ENCODE measurements around the gene CFAP97D2.
"Not testable (repeated sequence)": the region's sequence is repeated elsewhere in the genome, so short reads cannot be mapped to it uniquely, and the experiment has no call there.

The CFAP97D2 gene

GRCh38 chr13:114158869-114159666 lies 20.0 kb upstream of the CFAP97D2 start:
- not testable (repeated sequence) for DNase-seq (ENCODE audit: low spot score)

GRCh38 chr13:114161028-114161556 lies 18.0 kb upstream of the CFAP97D2 start:
- DNase-seq (ENCODE audit: low spot score): no peak

GRCh38 chr13:114161644-114162532 lies 17.2 kb upstream of the CFAP97D2 start:
- no peak for DNase-seq (ENCODE audit: low spot score)

GRCh38 chr13:114162533-114162922 lies 16.5 kb upstream of the CFAP97D2 start:
- no peak for DNase-seq (ENCODE audit: low spot score)

GRCh38 chr13:114164053-114164452 lies 15.0 kb upstream of the CFAP97D2 start:
- no peak for DNase-seq (ENCODE audit: low spot score)

GRCh38 chr13:114164681-114165429 lies 14.2 kb upstream of the CFAP97D2 start:
- no peak for DNase-seq (ENCODE audit: low spot score)

DNA sequence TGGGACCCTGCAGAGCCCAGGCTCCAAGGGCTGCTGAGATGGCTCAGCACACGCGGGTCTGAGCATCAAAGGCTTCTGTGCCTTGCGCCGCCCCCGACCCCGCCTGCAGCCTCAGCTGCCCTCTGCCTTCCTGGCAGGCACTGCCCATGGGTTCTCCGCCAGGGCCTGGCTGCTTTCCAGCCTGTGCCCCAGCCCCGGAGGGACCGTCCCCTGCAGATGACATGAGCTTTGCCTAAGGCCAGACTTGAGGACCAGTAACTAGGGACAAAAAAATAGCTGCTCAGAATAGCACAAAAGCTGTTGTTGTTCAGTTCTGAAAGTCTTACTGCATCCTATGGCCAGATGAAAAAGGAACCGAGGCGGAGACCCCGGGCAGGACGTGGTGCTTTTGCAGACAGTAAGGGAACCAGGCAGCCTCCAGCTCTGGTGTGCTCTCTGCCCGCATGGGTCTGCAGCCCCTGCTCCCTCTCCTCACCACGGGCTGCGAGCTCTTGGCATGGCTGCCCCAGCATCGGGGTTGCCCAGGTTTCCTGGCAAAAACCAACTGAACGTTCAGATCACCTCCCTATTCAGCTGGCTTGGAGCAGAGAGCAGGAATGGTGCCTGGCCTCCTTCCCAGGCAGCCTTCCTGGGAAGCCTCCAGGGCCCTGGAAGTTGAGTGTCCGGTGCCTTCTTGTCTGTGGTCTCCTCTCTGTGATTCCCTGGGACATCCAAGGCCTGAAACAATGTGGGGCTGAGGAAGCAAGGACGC lies 12.5 kb upstream of the CFAP97D2 start:
- DNase-seq (ENCODE audit: low spot score): no peak

DNA sequence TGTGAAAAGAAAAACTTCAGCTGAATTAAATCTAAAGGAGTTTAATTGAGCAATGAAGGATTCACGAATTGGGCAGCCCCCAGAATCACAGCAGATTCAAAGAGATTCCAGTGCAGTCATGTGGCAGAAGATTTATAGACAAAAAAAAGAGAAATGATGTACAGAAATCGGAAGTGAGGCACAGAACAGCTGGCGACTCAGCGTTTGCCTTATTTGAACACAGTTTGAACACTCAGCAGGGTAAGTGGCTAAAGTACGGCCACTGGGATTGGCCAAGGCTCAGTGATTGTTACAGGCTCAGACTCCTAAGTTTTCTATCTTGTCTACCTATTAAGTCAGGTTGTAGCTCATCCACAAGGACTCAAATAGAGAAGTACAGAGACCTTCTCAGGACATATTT lies 11.6 kb upstream of the CFAP97D2 start:
- DNase-seq (ENCODE audit: low spot score): no peak

GRCh38 chr13:114167885-114168284 lies 11.2 kb upstream of the CFAP97D2 start:
- no peak for DNase-seq (ENCODE audit: low spot score)

GRCh38 chr13:114173272-114173671 lies 5.8 kb upstream of the CFAP97D2 start:
- DNase-seq (ENCODE audit: low spot score): no peak

DNA sequence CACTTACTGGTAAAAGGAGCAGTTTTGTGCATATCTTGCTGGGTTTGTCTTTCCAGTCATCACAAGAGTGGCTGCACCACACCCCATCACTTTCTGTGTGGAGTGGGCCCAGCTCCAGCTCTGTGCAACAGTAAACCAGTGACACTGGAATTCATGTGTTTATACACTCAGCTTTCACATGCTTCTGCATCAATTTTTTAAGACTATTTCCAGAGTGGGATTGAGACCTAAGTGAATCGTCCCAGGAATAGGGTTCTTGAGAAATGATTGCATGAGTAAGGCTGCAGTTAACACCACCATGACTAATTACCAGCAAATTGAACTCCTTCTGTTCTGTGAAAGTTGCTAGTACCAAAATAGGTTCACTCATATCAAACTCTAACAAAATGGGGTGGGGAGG lies 5.3 kb upstream of the CFAP97D2 start:
- no peak for DNase-seq (ENCODE audit: low spot score)

DNA sequence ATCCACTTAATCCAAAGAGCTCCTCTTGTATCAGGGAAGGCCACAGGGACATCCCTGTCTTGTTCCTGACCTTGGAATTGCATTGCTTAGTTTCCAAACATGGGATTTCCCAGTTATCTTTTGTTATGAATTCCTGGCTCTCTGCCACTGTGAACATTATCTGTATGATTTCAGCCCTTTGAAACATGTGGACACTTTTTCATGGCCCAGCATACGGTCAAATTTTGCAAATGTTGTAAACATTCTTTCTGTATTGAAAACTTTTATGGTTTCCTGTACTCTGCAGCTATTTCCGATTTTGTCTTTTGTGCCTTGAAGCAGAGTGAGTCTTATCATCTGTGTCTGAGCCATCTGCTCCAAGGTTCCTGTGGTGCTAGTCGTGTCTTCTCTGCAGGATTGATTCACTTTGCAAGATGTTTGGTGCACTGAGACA lies 4.5 kb upstream of the CFAP97D2 start:
- no peak for DNase-seq (ENCODE audit: low spot score)

DNA sequence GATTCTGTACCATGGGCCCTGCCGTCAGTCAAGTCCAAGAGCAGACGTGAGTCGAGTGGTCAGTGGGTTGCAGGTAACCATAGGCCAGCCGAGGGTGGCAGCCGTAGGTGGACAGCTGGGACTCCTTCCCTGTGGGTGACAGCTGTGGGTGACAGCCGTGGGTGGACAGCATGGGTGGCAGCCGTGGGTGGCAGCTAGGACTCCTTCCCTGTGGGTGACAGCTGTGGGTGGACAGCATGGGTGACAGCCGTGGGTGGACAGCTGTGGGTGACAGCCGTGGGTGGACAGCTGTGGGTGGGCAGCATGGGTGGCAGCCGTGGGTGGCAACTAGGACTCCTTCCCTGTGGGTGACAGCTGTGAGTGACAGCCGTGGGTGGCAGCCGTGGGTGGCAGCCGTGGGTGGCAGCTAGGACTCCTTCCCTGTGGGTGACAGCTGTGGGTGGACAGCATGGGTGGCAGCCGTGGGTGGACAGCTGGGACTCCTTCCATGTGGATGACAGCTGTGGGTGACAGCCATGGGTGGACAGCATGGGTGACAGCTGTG lies 2.6 kb upstream of the CFAP97D2 start:
- not testable (repeated sequence) for DNase-seq (ENCODE audit: low spot score)

DNA sequence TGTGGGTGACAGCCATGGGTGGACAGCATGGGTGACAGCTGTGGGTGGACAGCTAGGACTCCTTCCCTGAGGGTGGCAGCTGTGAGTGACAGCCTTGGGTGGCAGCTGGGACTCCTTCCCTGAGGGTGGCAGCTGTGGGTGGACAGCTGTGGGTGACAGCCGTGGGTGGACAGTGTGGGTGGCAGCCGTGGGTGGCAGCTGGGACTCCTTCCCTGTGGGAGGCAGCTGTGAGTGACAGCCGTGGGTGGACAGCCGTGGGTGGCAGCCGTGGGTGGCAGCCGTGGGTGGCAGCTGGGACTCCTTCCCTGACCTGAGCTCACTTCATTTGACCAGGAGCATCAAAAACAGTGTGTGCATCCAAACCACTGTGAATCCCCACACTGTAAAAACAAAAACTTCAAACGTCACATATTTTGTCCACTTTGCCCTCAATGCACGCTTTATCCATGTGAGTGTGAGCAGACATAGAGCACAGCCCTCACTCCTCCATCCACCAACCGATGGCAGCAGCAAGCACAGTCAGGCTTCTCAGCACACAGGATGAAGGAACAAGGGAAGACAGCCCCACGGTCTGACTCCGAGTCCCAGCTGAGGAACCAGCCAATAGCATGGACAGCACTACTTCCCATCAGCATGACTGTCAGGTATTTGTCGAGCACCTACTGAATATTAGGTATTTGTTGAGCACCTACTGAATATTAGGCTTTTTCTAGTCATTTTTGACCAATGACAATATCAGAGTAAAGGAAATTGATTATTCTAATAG lies 1.6 kb upstream of the CFAP97D2 start:
- no peak for DNase-seq (ENCODE audit: low spot score)

- no peak for DNase-seq (ENCODE audit: low spot score)
These were observed 6.3 kb downstream of the CFAP97D2 start for GRCh38 chr13:114185182-114185971.

GRCh38 chr13:114194853-114195252 lies 15.8 kb downstream of the CFAP97D2 start:
- DNase-seq (ENCODE audit: low spot score): no peak

DNA sequence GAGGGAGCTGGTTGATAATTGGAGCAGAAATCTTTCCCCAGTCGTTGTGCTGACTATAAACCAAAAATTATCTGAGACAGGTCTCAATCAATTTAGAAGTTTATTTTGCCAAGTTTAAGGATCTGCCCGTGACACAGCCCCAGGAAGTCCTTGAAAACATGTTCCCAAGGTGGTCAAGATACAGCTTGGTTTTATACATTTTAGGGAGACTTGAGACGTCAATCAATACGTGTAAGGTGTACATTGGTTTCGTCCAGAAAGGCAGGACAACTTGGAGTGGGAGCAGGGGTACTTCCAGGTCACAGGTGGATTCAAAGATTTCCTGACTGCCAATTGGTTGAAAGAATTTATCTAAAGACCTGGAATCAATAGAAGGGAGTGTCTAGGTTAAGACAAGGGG lies 17.6 kb downstream of the CFAP97D2 start:
- no peak for DNase-seq (ENCODE audit: low spot score)

DNA sequence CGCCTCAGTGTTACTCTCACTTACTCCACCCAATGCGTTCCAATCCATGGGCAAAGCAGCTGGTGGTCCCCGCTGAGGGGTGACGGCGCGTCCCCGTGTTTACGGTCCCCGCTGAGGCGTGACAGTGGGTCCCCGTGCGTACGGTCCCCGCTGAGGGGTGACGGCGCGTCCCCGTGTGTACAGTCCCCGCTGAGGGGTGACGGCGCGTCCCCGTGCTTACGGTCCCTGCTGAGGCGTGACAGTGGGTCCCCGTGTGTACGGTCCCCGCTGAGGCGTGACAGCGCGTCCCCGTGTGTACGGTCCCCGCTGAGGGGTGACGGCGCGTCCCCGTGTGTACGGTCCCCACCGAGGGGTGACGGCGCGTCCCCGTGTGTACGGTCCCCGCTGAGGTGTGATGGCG lies 19.5 kb downstream of the CFAP97D2 start:
- no peak for DNase-seq (ENCODE audit: low spot score)

GRCh38 chr13:114199526-114199925 lies 20.5 kb downstream of the CFAP97D2 start:
- not testable (repeated sequence) for DNase-seq (ENCODE audit: low spot score)

Data from SK-N-DZ (cell line).